GM18498 (cell line): ENCODE measurements around the gene EXOC4.
"Not testable (repeated sequence)": the region's sequence is repeated elsewhere in the genome, so short reads cannot be mapped to it uniquely, and the experiment has no call there.

ENCODE experiments used
- ATAC-seq: cut with Tn5 transposase; IDR thresholded peaks from one replicate; pipeline ENCODE4 v1.9.1; 2021; ENCODE audit warnings: mild to moderate bottlenecking, moderate library complexity; ENCODE audit not compliant: unreplicated experiment

Gene EXOC4

GRCh38 chr7:133955208-133955607 lies 702.3 kb downstream of the EXOC4 start:
- ATAC-seq, result no peak

- no peak for ATAC-seq
Observed at GRCh38 chr7:133957845-133958244, 705.0 kb downstream of the EXOC4 start.

GRCh38 chr7:133958822-133959221 lies 705.9 kb downstream of the EXOC4 start:
- no peak for ATAC-seq

GRCh38 chr7:133959505-133959904 lies 706.6 kb downstream of the EXOC4 start:
- no peak for ATAC-seq

- no peak for ATAC-seq
Observed at GRCh38 chr7:133961724-133962123, 708.8 kb downstream of the EXOC4 start.

DNA sequence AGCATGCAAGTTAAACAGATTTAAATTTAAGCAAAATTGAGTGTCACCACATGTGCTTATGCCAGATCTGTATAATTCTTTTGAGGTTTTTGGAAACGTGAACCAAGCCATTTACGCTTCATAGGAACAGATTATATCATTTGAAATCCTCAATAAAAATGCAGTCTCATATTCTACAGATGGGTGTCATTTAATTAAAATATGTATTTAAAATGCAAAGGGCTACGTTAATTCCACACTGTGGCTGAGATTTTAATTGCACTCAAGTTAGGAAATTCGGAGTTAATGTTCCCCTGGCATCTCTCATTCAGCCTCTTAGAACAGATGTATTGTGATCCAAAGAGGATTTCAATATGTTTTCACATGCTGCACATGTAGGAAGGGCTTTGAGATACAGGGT lies 709.8 kb downstream of the EXOC4 start:
- no peak for ATAC-seq

GRCh38 chr7:133963629-133964028 lies 710.8 kb downstream of the EXOC4 start:
- ATAC-seq, result no peak

DNA sequence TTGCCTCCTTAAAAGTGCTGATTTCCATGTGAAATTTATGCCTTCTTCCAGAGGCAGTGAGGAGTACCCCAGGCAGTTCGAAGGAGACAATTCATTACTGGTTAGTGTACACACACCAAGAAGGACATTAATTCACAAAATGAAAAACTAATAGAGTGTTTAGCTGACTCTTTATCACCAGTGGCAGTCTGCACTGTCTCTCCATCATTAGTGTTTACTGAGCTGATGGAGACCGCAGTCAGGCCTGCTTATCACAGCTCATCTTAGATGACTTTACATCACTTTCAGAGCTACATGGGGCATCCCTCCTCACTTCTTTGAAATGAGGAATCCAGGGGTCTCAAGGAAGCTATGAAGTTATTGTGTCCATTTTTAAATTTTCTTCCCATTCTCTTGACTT lies 718.7 kb downstream of the EXOC4 start:
- no peak for ATAC-seq

DNA sequence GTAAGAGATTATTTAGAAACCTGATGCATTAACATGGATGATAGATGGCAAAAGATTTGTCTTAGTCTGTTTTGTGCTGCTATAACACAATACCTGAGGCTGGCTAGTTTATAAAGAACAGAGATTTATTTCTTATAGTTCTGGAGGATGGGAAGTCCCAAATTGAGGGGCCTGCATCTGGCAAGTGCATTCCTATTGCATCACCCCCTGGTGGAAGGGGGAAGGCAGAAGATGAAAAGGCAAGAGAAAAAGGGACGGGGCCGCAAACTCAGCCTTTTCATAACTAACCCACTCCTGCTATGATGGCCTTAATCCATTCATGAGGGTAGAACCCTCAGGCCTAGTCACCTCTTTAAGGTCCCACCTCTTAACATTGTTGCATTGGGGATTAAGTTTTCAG lies 720.8 kb downstream of the EXOC4 start:
- ATAC-seq, result no peak

DNA sequence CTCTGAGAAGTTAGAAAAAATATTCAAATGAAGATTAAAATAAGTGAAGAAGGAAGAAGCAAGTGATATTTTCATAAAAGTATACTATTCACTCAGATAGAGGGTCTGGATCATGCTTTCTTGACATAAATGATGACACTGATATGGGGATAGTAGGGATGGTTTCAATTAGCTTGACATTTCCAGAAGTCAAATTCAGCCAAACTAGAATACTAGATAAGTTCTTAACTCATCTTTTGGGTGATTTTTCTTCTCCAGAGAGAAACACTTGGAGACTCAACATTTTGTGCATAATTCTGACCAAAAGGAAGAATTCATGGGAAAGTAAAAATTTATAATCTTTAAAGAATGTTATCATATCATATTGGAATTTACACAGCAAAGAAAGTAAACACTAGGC lies 722.3 kb downstream of the EXOC4 start:
- ATAC-seq, result no peak

DNA sequence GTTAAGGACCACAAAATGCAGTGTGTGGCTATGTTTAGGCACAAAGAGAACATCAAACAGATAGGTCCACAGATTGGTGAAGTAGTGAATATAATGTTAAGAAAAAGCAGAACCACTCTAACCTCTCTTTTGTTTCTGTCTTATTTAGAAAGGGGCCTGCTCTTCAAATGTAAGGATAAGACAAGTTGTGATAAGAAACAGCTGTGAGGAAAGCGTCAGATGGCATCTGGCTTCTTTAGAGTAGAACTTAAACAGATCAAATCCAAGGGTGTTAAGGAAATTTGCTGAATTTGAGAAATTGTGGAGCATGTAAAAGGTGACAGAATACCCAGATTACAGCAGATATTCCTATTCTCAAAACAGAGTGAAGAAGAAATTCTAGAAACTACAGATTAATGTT lies 723.3 kb downstream of the EXOC4 start:
- no peak for ATAC-seq

GRCh38 chr7:133977409-133978274 lies 724.8 kb downstream of the EXOC4 start:
- no peak for ATAC-seq

DNA sequence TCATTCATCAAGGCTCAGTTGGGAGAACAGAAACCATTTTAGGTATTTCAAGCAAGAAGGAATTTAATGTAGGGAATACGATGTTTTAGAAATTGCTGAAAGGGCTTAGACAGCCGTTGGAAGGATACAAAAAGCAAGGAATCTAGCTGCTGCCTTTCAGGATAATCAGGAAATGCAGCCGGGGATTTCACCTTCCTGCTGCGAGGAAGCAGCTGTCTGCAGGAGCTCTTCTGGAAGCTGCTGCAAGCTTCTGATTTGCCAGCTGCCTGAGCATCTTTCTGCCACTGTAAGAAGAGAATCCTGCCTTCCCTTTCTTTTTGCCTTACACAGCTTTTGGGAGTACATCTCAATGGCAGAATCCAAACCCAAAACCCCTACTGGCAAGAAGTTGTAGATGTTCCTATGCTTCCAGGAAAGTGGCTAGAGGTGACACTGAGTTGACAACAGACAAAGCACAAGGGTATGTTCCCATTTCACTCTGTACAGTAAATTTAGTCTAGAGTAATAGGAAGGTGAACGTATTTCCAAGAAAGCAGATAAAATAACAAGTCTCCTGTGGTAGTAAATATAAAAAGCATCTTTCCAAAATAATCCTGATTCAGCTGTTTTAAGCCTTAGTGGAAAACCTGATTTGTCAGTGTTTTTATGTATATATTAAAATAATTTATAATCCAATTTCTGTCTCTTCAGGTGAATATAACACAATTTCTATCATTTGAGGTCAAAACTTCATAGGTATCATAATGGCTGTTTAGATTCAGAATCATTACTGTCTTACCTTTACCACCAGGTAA lies 725.8 kb downstream of the EXOC4 start:
- ATAC-seq, result no peak

DNA sequence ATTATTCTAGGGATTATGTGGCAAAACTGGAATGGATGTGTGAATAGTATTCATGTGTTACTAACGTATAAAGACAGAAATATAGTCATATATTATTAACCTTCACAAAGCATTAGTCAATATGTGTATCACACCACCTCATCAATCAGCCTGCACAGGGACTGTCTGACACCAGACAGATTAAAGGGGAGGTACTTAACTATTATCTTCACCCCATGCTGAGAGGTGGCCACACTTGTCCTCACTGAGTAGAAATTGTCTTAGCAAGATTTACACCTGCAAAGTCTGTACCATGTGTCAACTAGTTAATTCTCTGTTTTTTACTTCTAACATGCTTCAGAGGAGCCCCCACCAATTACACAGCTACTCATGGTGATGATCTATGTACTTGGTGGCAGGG lies 727.9 kb downstream of the EXOC4 start:
- ATAC-seq, result no peak

DNA sequence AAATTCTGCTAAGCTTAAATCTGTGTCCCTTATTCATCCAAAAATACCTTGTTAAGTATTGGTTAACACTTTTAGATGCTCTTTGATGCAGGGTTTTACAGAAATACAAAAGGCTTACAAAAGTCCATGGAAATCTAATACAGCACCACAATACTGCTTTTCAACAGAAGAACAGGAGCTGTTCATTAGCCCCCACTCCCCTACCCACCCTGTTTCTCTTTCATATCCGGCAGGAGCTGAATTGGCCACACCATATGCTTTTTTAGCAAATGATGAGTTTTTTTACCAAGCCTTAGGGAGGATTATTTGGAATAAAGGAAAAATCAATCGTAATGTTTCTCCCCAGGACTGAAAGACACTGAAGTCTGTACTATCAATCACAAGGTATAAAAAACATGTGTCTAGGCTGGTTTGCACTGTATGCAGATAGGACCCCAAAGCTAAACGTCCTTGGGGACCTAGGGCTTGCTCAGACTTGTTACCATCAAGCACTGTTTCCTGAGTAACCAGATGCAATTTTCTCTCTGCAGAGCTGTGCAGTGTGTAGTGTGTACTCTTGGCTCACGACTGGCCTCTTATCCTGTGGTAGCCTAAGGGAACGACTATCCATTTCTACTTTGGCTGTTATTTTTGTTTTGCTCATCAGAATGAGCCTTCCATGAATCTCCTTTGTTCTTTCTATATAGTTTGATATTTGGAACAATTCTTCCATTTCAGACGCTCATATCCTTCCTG lies 731.0 kb downstream of the EXOC4 start:
- ATAC-seq, result no peak

- ATAC-seq, result no peak
Observed at GRCh38 chr7:133985300-133985699, 732.4 kb downstream of the EXOC4 start.

- ATAC-seq, result no peak
Observed at GRCh38 chr7:133987582-133987981, 734.7 kb downstream of the EXOC4 start.

GRCh38 chr7:133993547-133993946 lies 740.7 kb downstream of the EXOC4 start:
- ATAC-seq, result no peak

- not testable (repeated sequence) for ATAC-seq
Observed at GRCh38 chr7:133994100-133994499, 741.2 kb downstream of the EXOC4 start.

- no peak for ATAC-seq
Observed at GRCh38 chr7:133997463-133997862, 744.6 kb downstream of the EXOC4 start.

GRCh38 chr7:133999178-133999577 lies 746.3 kb downstream of the EXOC4 start:
- ATAC-seq, result no peak
